GM19239 (cell line): ENCODE results near the gene ATXN1.
"Not testable (repeated sequence)": the region's sequence is repeated elsewhere in the genome, so short reads cannot be mapped to it uniquely, and the experiment has no call there.

Source experiments
- DNase-seq: peaks from one replicate; pipeline ENCODE4 v3.0.0; 2011; ENCODE audit warnings: low spot score; ENCODE audit not compliant: insufficient read length
- FAIRE-seq: peaks from 2 replicates; lab custom pipeline; 2011; peaks lifted over from hg19 to GRCh38; lab: Jason Lieb, UNC

The ATXN1 gene

DNA sequence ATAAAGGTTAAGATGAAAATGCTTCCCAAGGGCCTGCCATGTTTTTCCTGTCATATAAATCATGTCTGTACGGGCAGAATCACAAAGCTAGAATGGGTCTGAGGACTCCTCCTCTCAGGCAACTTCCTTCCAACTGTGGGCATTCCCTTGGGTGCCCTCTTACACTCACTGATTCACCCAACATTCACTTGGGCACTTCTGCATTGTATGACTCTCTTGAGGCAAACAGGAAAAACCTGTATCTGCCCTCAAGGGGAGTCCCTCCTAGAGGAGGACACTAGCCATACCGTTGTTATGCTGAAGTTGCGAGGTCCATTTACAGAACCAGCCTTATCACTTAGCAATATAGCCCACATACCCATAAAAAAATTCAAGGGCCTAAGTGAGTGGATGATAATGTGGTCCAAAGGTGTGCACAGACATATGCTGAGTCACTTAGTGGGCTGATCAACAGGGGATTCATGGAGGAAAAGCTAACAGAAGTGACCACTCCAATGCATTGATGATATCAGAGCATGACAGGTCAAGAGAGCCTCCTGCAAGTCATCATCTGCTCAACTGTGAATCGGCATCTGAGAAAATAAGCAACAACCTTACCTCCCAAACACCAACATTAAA, 131.1 kb downstream of the ATXN1 start:
- FAIRE-seq: no peak
- DNase-seq: no peak

DNA sequence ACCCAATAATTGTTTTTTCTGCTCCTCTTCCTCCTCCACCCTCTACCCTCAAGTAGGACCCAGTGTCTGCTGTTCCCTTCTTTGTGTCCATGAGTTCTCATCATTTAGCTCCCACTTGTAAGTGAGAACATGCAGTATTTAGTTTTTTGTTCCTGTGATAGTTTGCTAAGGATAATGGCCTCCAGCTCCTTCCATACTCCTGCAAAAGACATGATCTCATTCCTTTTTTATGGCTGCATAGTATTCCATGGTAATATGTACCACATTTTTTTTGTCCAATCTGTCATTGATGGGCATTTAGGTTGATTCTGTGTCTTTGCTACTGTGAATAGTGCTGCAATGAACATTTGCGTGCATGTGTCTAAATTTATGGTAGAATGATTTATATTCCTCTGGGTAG, 132.7 kb downstream of the ATXN1 start:
- FAIRE-seq, DNase-seq: not testable (repeated sequence)

DNA sequence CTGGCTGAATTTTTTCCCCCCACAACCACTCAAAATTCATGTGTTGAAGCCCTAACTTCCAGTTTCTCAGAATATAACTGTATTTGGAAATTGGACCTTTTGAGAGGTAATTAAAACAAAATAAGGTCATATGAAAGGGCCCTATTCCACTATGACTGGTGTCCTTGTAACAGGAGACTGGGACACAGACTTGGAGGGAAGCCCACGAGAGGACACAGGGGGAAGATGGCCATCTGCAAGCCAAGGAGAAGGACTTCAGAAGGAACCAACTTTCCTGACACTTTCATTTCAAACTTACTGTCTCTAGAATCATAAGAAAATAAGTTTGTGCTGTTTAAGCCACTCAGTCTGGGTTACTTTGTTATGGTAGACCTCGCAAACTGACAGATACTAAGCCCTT, 134.6 kb downstream of the ATXN1 start:
- no peak for FAIRE-seq
- no peak for DNase-seq

DNA sequence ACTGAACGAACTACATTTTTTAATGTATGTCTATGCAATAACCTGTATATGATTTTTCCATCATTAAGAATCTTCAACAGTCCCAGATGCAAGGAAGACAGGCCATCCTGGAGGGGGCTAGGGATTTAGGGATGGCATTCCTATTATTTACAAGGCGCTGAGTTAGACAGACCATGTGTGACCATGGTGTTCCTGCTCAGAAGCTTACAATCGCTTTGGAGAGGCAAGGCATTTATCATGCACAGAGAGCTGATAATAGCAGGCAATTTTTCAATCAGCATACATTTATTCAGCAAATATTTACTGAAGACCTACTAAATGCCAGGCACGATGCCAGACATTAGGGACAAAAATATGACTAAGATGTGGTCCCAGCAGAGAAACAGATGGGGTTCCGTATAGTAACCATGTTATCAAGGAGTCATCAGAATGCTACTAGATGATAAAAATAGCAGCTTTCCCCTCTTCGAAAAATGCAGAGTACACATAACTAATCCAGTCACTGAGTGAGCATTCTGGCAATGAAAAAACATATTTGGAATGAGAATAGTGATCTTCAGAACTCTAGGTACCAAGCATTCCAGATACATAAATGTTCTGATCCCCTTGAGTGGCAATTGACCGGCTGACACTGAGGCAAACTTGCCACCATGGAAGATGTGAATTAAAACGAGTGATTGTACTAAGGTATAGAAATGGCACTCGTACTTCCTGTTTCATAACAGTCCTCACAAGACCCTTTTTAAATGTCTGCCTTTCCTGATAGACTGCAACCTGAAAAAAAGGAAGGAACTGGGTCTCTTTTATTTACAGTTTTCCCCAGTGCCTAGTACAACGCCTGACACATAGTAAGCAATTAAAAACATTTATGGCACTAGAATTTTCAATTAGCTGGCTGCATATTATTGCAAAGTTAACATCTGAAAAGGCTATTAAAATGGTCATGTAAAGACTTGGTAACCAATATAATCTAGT, 135.7 kb downstream of the ATXN1 start:
- FAIRE-seq (no peak), DNase-seq (no peak)

DNA sequence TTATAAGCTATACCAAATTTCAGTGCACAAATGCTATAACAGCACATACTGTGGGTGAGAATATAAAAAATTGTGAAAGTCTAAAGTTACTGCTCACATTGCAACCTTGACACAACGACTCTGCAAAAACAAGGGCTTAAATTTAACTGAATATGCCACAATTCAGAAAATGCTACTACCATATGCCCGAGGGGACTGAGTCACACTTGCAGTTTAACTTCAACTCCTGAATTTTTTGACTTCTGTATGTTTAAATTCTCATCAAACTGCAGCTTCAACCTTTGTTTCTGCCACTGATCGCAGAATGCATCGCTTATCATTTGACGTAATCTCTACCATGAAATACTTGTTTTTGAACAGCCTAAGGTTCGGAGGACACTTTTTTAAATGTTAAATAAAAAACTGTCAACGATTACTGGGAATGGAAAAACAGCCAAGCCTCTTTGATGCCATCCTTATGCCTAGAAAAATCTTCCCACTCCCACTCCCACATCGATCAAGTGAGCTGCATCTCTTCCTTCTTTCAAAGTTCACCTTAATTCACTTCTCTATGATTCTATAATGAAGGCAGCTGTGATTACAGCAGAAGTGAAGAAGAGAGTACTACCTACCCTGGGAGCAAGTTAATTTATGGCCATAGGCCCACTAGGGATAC, 136.5 kb downstream of the ATXN1 start:
- no peak for FAIRE-seq
- DNase-seq: no peak

DNA sequence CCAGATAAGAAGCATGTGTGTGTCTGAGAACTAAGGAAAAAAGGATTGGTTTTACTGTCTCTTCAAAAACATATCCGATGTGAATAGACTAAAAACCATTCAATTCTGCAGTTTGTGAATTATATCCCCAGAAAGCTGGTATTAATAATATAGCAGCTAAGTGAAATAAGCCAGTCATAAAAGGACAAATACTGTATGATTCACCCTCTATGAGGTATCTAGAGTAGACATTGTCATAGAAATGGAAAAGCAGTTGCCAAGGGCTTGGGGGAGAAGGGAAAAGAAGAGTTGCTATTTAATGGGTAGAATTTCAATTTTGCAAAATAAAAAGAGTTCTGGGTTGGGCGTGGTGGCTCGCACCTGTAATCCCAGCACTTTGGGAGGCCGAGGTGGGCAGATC, 137.5 kb downstream of the ATXN1 start:
- FAIRE-seq (no peak), DNase-seq (no peak)

DNA sequence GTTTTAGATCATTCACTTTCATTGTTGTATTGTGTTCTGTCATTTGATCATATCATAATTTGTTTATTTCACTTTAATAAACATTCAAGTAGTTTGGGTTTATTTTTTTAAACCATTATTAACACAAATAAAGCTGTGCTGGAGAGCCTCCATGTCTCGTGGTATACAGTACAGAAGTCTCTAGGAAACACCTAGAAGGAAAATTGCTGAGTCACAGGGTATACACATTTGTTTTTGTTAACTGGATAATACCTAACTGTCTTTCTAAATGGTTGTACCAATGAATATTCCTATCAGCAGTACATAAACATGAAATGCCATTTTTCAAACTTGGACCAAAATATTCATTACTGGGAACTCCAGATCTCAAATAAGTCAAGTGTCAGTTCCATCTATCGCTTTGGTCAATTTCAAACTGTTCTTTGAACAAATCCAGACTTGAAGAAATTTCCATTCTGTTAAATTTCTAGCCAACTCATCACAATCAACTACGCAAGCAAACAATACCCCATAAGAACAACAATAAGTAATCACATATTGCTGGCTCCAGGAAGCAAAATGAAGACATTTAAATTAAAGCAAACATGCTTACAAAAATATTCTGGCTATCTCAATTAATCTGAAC, 138.1 kb downstream of the ATXN1 start:
- FAIRE-seq: no peak
- DNase-seq: no peak

DNA sequence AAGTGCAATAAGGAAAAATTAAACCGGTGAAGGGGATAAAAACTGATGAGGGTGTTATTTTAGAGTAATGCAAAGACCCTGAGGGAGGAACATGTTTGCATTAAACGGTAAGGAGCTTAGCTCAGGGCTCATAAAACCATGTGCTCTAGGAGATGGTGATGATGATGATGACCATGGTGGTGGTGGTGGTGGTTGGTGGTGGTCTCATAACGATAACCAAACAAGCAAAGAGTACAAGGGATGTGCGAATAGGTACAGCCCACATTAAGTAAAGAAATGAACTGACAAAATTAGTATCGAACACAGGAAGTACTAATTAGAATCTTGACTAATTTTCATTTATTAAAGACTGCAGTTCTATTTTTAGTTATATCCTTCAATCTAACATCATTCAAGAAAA, 139.1 kb downstream of the ATXN1 start:
- no peak for FAIRE-seq

DNA sequence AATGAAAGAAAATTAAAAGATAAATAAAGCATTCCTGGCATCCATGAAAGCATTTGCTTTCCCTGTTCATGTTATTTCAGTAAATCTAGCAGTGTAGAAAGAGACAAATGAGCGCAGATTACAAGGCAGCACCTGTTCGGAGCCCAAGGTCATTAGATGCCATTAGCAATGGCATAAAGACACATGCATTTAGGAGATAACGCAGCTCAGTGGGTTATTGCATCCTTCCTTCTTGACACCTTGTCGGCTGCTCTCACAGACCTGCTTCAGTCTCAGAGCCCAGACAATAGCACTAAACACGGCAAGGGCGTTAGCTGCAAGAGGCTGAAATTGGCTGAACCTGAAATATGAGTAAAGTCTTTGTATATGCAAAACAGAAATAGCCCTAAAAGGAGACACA, 140.3 kb downstream of the ATXN1 start:
- FAIRE-seq (no peak), DNase-seq (no peak)

More for the DNA sequence above, 139.1 kb downstream of the ATXN1 start:
- DNase-seq: no peak

DNA sequence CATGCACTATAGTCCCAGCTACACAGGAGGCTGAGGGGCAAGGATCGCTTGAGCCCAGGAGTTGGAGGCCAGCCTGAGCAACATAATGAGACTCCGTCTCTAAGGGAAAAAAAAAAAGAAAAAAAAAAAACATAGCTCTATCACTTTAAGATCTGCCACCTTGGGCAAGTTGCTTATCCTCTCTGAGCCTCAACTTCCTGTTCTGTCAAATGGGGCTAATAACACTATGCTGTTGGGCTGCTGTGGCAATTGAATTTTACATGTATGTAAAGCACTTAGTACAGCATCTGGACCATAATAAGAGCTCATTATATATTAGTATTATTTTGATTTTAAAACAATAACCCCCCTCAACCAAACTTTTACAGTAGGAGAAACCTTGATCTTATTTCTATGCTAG, 141.5 kb downstream of the ATXN1 start:
- FAIRE-seq (no peak), DNase-seq (no peak)

DNA sequence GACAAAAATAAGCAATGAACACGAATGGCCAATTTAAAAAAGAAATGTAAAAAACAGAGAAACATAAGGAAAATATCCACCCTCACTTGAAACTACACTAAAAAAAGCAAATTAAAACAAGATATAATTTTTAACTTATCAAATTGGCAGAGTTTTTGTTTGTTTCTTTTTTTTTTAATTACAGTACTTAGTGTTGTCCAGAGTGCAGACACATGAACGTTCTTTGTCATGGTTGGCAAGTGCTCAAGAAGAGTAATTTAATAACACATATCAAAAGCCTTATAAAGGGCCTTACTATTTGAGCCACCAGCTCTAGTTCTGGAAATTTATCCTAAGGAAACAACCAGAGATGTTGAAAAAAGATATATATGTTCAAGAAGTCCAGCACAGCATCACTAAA, 142.3 kb downstream of the ATXN1 start:
- DNase-seq (no peak), FAIRE-seq (no peak)

DNA sequence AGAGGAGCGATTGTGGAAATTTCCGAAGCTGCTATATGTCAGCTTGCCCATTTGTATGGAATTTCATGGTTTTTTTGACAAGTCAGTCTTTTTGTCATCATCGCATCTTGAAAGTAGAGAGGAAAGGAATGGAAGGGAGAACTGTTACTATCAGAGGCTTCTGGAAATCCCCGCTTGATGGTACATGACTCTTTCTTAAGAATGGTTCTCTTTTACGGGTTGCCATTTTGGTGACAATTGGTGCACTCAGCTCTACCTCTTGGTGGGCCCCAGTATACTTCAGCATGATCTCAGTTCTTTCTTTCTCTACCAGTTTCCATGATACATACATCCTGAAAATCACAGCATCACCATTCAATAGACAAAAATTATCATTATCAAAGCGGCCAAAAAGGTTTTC, 146.0 kb downstream of the ATXN1 start:
- peak; percentile 84 for FAIRE-seq
- DNase-seq: not testable (repeated sequence)

DNA sequence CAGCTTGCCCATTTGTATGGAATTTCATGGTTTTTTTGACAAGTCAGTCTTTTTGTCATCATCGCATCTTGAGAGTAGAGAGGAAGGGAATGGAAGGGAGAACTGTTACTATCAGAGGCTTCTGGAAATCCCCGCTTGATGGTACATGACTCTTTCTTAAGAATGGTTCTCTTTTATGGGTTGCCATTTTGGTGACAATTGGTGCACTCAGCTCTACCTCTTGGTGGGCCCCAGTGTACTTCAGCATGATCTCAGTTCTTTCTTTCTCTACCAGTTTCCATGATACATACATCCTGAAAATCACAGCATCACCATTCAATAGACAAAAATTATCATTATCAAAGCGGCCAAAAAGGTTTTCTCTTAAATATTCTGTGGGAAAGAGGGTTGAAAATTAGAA, 147.1 kb downstream of the ATXN1 start:
- DNase-seq: not testable (repeated sequence)
- peak; percentile 95 for FAIRE-seq

DNA sequence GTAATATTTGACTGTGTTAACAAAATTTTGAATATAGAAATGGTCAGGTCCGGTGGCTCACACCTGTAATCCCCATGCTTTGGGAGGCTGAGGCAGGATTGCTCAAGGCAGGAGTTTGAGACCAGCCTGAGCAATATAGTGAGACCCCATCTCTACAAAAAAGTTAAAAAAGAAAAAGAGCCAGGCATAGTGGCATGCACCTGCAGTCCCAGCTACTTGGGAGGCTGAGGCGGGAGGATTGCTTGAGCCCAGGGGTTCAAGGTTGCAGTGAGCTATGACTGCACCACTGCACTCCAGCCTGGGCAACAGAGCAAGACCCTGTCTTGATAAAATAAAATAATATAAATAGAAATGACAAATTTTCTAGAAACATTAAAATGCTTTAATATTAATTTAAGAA, 147.8 kb downstream of the ATXN1 start:
- DNase-seq, FAIRE-seq: not testable (repeated sequence)

DNA sequence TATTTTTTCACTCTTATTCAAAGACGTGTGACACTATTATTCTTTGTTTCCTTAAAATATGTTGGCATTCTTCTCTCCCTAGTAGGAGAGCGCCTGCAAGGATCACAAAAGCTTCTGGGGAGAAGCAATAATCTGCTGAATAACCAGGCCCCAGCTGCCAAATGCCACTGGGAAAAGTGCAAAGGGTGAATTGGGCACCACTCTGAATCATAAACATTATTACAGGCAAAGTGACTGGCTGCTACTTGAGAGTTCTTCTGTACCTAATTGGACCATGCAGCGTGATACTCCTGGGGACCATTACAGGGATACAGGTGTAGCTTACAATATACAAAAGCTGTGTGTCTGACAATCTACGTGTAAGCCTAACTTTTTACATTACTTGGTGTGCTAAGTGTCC, 152.8 kb downstream of the ATXN1 start:
- DNase-seq (no peak), FAIRE-seq (no peak)

DNA sequence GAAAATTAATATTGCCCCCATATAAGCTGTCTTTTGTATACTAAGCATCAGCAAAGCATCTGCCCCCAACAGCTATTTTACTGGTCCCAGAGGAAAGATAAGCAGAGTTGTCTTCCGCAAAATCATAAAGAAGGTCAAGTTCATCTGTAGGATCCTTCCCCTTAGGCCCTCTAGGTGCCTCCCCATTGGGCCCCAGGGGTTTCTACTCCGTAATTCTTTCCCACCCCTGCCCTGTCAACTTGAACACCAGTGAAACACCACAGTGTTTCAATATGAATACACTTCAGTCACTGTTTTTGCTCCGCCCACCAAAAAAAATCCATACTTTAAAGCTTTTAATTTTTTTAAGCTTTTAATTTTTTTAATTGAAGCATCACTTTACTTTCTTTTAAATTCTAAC, 159.2 kb downstream of the ATXN1 start:
- FAIRE-seq: peak; percentile 94
- DNase-seq: peak; percentile 36

DNA sequence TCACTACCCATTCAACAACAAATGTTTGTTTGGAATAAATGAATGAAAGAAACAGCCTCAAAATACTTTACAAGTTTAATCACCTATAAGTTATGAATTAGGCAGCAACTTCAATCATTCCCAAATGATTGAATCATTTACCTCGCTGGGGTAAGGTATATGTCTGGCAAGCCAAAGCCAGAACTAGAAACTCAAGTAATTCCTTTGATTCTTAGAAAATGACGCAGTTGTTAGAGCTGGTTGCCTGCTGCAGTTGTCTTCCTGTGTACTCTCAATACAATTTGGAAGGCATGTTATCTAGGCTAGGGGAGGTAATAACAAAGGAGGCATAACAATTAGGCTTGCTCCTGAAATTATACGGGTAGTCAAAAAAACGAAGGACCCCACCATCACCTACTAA, 160.6 kb downstream of the ATXN1 start:
- FAIRE-seq (peak; percentile 54), DNase-seq (no peak)

DNA sequence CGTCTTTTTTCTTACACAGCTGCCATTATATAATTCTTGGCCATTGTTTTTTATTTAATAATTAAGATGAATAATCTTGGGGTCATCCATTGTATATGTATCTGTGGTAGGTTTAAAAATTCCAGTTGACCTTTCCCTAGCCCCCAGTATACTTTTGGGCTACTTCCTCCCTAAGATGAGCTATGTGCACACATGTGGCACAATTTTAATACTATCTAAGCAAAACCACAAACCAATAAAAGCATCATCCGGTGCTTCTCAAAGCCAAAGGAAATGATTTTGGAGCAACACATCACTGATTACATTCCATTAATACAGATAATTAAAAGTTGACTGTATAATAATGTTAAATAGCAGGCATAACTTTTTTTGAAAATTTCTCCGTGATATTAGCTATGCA, 161.2 kb downstream of the ATXN1 start:
- FAIRE-seq: no peak
- no peak for DNase-seq

DNA sequence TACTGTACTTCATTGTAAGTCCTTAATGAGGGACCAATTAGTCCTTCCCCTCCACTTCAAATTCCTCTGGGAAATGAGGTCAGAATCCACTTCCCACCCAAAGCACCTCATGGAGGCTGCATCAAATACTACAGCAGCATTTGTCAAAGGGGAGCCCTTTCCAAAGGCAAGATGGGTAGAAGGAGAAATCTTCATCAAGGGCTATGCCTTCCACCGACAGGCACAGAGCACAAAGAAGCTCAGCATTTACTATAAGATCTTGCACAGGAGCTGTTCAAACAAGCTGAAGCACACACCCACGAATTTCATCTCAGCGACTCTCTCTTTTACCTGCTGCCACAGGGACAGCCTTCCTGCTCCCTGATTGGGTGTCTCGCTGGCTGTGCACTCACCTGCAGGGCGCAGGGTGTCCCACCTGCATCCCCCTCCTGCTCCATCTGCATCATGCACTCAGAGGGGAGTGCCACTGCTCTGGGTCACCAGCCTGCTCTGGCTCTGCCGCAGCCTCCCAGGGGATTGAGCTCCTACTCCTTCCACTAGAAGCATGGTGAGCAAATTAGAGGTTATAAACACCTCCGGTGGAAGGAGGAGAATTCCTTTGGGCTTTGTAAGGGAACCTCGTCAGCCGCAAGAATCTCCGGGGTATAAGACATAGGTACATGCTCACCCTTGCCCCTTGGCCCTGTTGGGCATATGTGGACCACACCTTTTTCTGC, 164.5 kb downstream of the ATXN1 start:
- FAIRE-seq (peak; percentile 18), DNase-seq (no peak)

DNA sequence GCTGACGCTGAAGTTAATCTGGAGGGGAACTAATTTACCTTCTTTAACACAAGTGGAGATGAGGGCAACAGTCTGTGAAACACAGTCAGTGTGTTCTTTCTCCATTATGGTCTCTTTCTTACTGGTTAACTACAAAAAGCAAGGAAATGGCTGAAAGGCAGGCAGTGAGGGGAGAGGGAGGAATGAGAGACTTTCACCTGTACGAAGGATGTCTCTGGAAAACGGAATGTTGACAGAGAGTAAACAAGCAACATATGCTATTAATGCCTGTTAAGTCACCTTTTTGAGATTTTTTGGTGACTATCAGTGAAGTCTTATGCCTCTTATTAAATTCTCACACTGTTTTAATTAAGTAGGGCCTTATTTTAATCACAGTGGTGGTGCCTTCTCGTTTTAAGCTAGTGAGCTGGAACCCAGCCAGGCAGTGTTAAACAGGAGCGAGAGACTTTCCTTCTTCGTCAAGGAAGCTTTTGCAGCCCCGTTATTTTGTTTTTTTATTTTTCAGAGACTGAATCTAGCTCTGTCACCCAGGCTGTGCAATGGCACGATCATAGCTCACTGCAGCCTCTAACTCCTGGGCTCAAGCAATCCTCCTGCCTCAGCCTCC, 165.6 kb downstream of the ATXN1 start:
- no peak for FAIRE-seq
- no peak for DNase-seq
